ENCODE data around the gene OSBP. TPM values are rescaled to one million over a fixed set of nuclear protein-coding genes. Genes with fewer than 3 reads are reported as not detected.

OSBP gene
- total RNA-seq, 2 experiments from 2014 or later, result 54.9 to 58.2 TPM

GRCh38 chr11:59584294-59584693 lies 31.3 kb downstream of the OSBP start:
- Mint-ChIP-seq H3K4me1 (ENCODE audit: low read depth) (peaks cover 6% of the 10 kb centered on the region), H3K36me3 (ENCODE audit: low read depth) (peaks cover 80% of the 10 kb centered on the region), H3K9me3 (peaks cover 6% of the 10 kb centered on the region), H3K27me3 (no peaks in the 10 kb centered on the region), H3K27ac (no peak overlapping the region), H3K4me3 (no peak overlapping the region)
- Histone ChIP-seq H3K36me3 (ENCODE audit: insufficient read depth, low read length) (peaks cover 68% of the 10 kb centered on the region), H3K27me3 (ENCODE audit: control insufficient read depth in 1 of 2, insufficient read depth in 2 of 2, low read length in 2 of 2) (no peaks in the 10 kb centered on the region), H3K4me1 (ENCODE audit: insufficient read depth, low read length) (no peaks in the 10 kb centered on the region), H3K4me3 (ENCODE audit: low read length) (no peak overlapping the region), H3K27ac (ENCODE audit: low read depth in 1 of 2, low read length in 2 of 2) (no peak overlapping the region), H3K9me3 (ENCODE audit: control insufficient read depth in 1 of 2, insufficient read depth in 1 of 2, low read length in 2 of 2) (peaks cover 0 to 7% of the 10 kb centered on the region in 2 experiments)
- TF ChIP-seq, protein P1, sequence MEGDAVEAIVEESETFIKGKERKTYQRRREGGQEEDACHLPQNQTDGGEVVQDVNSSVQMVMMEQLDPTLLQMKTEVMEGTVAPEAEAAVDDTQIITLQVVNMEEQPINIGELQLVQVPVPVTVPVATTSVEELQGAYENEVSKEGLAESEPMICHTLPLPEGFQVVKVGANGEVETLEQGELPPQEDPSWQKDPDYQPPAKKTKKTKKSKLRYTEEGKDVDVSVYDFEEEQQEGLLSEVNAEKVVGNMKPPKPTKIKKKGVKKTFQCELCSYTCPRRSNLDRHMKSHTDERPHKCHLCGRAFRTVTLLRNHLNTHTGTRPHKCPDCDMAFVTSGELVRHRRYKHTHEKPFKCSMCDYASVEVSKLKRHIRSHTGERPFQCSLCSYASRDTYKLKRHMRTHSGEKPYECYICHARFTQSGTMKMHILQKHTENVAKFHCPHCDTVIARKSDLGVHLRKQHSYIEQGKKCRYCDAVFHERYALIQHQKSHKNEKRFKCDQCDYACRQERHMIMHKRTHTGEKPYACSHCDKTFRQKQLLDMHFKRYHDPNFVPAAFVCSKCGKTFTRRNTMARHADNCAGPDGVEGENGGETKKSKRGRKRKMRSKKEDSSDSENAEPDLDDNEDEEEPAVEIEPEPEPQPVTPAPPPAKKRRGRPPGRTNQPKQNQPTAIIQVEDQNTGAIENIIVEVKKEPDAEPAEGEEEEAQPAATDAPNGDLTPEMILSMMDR (IDR thresholded peaks at IDR 0.05), result no peak
- ChIA-PET POLR2A (interaction anchor here (0.7 kb wide), 1 partner anchor 19 kb away, joined by 3 read pairs; no protein-coding TSS in a partner anchor), CTCF (no interaction called here)
- intact Hi-C loops (cut with DNase I, micrococcal nuclease), result no loop called here
- ATAC-seq (ENCODE audit: poor library complexity) (no peak), DNase-seq (no peak)

- H3K4me1 Mint-ChIP-seq (ENCODE audit: low read depth), result peaks cover 6% of the 10 kb centered on the region
- Histone ChIP-seq H3K27me3 (ENCODE audit: control insufficient read depth in 1 of 2, insufficient read depth in 2 of 2, low read length in 2 of 2) (no peaks in the 10 kb centered on the region), H3K9me3 (ENCODE audit: control insufficient read depth in 1 of 2, insufficient read depth in 1 of 2, low read length in 2 of 2) (peaks cover 0 to 7% of the 10 kb centered on the region in 2 experiments), H3K4me3 (ENCODE audit: low read length) (no peak overlapping the region), H3K36me3 (ENCODE audit: insufficient read depth, low read length) (peaks cover 75% of the 10 kb centered on the region), H3K27ac (ENCODE audit: low read depth in 1 of 2, low read length in 2 of 2) (no peak overlapping the region), H3K4me1 (ENCODE audit: insufficient read depth, low read length) (no peaks in the 10 kb centered on the region)
- intact Hi-C loops (cut with DNase I, micrococcal nuclease), result no loop called here
- H3K4me3 Mint-ChIP-seq, result no peak overlapping the region
- CTCF ChIA-PET, result interaction anchor here (1.0 kb wide), 1 partner anchor 32 kb away, joined by 3 read pairs; no protein-coding TSS in a partner anchor
- ATAC-seq (ENCODE audit: poor library complexity) (no peak), DNase-seq (no peak)
- H3K36me3 Mint-ChIP-seq (ENCODE audit: low read depth), result peaks cover 84% of the 10 kb centered on the region
- H3K27me3 Mint-ChIP-seq, result no peaks in the 10 kb centered on the region
- peaks cover 6% of the 10 kb centered on the region for H3K9me3 Mint-ChIP-seq
- POLR2A ChIA-PET, result no interaction called here
- H3K27ac Mint-ChIP-seq, result no peak overlapping the region
- TF ChIP-seq, protein P1 (IDR thresholded peaks at IDR 0.05), result no peak
These were observed 33.6 kb downstream of the OSBP start for GRCh38 chr11:59582006-59582405.

DNA sequence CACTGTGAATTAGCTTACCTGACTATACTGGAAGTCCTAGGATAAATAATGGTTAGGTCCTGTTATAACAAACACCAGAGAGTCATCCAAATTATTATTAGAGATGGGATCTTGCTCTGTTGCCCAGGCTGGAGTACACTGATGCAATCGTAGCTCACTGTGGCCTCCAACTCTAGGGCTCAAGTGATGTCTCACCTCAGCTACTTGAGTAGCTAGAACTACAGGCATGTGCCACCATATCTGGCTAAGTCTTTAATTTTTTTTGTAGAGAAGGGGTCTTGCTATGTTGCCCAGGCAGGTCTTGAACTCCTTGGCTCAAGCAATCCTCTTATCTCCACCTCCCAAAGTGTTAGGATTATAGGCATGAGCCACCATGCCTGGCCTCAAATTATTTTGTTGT lies 37.2 kb downstream of the OSBP start:
- Histone ChIP-seq H3K9me3 (ENCODE audit: control insufficient read depth in 1 of 2, insufficient read depth in 1 of 2, low read length in 2 of 2) (no peaks in the 10 kb centered on the region), H3K27me3 (ENCODE audit: control insufficient read depth in 1 of 2, insufficient read depth in 2 of 2, low read length in 2 of 2) (no peaks in the 10 kb centered on the region), H3K36me3 (ENCODE audit: insufficient read depth, low read length) (peaks cover 78% of the 10 kb centered on the region), H3K27ac (ENCODE audit: low read depth in 1 of 2, low read length in 2 of 2) (no peak overlapping the region), H3K4me3 (ENCODE audit: low read length) (no peak overlapping the region), H3K4me1 (ENCODE audit: insufficient read depth, low read length) (no peaks in the 10 kb centered on the region)
- ATAC-seq (ENCODE audit: poor library complexity) (no peak), DNase-seq (no peak)
- intact Hi-C loops (cut with DNase I, micrococcal nuclease), result no loop called here
- H3K27ac Mint-ChIP-seq, result peak overlapping the region; percentile 53
- TF ChIP-seq, protein P1 (IDR thresholded peaks at IDR 0.05), result no peak
- H3K36me3 Mint-ChIP-seq (ENCODE audit: low read depth), result peaks cover 89% of the 10 kb centered on the region
- ChIA-PET POLR2A (no interaction called here), CTCF (no interaction called here)
- H3K4me1 Mint-ChIP-seq (ENCODE audit: low read depth), result no peaks in the 10 kb centered on the region
- no peak overlapping the region for H3K4me3 Mint-ChIP-seq
- no peaks in the 10 kb centered on the region for H3K9me3 Mint-ChIP-seq
- no peaks in the 10 kb centered on the region for H3K27me3 Mint-ChIP-seq
